Stimulated activated CD8-positive, alpha-beta memory T cell treated with anti-CD3 and anti-CD28 coated beads, Interleukin-7, amount 100 ng/mL, for 24 hours (primary cell): ENCODE measurements around the gene SNX1.

Experiments used
- DNase-seq: peaks from one replicate; pipeline ENCODE4 v3.0.0-alpha.2; 2020; ENCODE audit warnings: low read depth

The SNX1 gene

GRCh38 chr15:64163659-64164362 lies 68.0 kb downstream of the SNX1 start:
- no peak for DNase-seq

DNA sequence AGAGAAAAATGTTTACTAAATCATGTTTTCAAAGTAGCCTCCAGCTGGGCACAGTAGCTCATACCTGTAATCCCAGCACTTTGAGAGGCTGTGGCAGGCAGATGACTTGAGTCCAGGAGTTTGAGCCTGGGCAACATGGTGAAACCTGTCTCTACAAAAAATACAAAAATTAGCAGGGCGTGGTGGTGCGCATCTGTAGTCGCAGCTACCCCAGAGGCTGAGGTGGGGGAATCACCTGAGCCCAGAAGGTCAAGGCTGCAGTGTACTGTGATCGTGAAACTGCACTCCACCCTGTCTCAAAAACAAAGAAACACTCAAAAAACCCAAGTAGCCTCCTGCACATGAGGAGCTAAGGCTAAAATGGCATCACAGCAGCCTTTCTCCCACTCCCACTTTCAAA lies 68.7 kb downstream of the SNX1 start:
- no peak for DNase-seq

DNA sequence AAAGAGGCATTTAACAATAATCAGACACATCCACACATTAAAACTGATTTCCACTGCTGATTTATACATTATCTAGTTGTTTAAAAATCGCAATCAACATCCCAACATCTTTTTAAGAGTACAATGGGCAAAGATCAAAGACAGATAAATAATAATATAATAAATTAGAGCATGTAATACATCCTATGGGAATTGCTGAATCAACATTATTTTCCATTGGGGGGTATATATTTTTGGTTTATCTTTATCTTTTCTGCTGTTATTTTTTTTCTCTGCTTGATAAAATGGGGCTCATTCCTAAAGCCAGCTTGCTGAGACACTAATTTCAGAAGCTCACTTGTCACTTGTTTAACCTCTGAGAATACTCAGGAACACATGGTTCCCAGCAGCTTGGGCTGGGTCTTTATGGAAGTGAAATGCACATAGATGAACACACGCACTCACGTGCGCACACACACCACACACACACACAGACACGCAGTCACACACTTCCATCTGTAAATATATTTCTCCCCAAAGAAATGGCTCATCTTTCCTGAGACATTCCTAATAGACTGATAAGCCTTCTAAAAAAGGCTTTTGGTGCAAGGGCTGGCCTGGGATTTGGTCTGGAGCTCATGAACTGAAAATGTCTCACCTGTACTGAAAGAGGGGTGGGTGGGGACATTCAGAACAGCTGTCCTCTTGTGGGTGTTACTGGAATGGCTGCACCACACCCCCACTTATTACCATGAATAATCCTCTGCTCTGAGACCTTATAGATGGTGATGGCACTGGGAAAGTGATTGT lies 70.5 kb downstream of the SNX1 start:
- DNase-seq, result no peak

DNA sequence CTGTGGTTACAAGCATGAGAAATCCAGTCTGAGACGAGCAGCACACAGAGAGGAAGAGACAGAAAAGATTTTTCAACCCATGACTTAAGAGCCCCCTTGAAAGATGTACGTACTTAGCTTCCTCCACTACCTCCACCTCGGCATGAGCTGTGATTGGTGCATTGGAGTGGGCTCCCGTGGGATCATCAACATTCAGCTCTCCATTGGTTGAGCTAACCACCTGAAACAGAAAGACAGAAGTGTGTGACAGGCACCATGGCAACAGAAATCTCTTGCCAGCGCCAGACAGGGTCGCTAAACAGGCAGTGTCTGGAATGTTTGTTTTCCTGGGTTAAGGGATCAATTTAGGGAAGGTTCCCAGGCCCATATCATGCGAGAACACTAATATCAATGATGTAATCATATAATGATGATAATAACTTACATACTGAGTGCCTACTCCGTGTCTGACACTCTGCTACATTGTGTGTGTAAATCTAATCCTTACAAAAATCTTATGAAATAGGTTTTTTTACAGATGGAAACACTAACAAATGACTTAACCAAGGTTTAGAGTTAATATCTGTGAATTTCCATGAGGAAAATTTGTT lies 84.5 kb downstream of the SNX1 start:
- DNase-seq, result no peak

DNA sequence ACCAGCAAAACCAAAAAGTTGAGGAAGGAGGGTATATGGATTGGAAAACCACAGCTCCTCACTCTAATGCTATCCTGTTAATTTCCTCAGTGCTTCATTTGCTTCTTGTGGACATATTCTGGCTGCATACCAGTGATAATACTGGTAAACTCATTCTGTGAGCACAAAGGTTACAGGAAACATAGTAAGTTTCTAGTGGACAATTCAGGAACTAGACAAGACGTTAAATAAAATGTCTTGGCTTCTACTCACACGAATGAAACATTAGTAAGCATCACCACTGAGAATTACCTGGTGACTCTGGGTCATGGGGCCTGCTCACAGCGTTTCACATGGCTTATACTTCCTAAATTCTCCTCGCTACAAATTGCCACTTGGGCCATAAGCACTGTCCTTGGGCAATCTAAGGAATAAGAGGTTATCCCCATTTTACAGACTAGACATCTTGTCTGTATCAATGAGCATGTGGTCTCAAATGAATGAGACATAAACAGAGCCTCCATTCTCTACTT lies 87.1 kb downstream of the SNX1 start:
- no peak for DNase-seq

- no peak for DNase-seq
These were observed 89.5 kb downstream of the SNX1 start for GRCh38 chr15:64185146-64185911.

DNA sequence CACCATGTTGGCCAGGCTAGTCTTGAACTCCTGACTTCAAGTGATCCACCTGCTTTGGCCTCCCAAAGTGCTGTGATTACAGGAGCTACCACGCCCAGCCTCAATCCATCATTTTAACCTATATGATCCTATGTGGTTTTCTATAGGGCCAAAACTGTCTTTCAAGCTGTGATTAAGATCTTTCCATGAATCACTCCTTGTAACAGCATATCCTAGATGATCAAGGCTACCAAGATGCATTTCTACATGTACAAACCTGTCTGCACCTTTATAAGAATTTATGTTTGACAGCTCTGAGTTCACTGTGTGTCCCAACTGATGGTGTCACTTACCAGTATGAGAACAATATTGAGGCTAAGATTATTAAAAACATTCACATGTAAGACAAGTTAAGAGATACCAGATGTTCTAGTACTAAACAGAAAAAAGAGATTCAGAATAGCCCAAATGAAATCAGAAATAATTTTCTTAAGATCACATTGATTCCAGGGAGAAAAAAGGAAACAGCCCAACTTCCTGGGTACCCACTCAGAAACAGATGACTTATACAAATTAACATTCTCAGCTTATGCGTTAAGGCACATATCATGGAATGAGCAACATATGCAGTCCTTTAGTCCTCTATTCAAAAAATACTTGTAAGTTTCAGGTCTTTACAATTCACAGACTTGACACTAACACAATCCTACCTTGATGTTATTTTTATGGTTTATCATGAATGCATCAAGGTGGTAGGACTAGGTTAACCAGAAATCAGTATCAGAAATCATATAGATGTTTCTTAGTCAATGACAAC lies 91.8 kb downstream of the SNX1 start:
- no peak for DNase-seq
